PFSK-1 (cell line): ENCODE data around the gene PHF19.

Experiments
- FOXP2 ChIP-seq: optimal IDR thresholded peaks from 2 replicates; pipeline ENCODE3; 2011; ENCODE audit warnings: borderline replicate concordance, control low read depth, inconsistent platforms; ENCODE audit not compliant: insufficient read depth; ENCODE audit errors: extremely low read length, extremely low read depth
- POLR2AphosphoS5 ChIP-seq: IDR thresholded peaks from 2 replicates; pipeline ENCODE4 v1.6.1; 2012; ENCODE audit warnings: low read depth, mild to moderate bottlenecking, control low read depth, low read length, moderate library complexity
- TAF1 ChIP-seq: IDR thresholded peaks from 2 replicates; pipeline ENCODE4 v1.6.1; 2012; ENCODE audit warnings: low read length, control low read depth, borderline replicate concordance; ENCODE audit not compliant: insufficient read depth

DNA sequence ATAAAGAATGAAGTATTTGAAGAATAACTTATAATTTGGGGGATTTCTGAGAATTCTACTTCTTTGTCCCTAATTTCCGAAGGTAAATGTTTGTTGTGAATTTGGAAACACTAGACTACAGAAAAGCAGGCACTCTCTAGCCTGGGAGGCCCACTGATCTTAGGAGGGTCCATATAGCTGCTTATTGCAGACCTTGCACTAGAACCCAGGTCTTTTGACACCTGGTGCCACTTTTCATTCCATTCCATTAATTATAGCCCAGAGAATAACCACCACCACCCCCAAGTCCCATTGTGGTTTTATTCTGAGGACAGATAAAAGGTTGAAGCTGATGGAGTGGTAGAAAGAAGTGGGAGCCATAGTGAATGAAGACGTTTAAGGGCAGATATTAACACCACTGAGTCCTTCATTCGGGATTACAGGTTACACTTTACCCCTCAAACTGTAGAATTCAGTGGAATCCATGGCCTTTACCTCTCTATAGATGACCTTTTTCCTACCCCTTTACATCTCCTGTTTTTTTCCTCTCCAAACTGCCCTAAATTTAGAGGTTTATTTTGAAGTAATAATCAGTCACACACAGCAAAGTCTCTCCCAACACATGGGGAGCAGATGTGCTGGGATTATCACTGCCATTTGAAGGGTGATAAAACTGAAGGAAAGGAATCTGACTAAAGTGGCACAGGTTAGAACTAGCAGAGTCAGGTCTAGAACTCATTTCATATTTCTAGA is 22.2 kb downstream of the PHF19 start:
- TF ChIP-seq POLR2AphosphoS5 (no peak), TAF1 (no peak), FOXP2 (no peak)
